GM19455 (cell line): Measurements from ENCODE around the gene TBC1D13.
A peak's percentile ranks its signal among the peaks of the same experiment; 100 is the strongest.
"Not testable (repeated sequence)": the region's sequence is repeated elsewhere in the genome, so short reads cannot be mapped to it uniquely, and the experiment has no call there.

Experiments used
- ATAC-seq: cut with Tn5 transposase; IDR thresholded peaks from one replicate; pipeline ENCODE4 v1.9.1; 2021; ENCODE audit not compliant: unreplicated experiment

The TBC1D13 gene

DNA sequence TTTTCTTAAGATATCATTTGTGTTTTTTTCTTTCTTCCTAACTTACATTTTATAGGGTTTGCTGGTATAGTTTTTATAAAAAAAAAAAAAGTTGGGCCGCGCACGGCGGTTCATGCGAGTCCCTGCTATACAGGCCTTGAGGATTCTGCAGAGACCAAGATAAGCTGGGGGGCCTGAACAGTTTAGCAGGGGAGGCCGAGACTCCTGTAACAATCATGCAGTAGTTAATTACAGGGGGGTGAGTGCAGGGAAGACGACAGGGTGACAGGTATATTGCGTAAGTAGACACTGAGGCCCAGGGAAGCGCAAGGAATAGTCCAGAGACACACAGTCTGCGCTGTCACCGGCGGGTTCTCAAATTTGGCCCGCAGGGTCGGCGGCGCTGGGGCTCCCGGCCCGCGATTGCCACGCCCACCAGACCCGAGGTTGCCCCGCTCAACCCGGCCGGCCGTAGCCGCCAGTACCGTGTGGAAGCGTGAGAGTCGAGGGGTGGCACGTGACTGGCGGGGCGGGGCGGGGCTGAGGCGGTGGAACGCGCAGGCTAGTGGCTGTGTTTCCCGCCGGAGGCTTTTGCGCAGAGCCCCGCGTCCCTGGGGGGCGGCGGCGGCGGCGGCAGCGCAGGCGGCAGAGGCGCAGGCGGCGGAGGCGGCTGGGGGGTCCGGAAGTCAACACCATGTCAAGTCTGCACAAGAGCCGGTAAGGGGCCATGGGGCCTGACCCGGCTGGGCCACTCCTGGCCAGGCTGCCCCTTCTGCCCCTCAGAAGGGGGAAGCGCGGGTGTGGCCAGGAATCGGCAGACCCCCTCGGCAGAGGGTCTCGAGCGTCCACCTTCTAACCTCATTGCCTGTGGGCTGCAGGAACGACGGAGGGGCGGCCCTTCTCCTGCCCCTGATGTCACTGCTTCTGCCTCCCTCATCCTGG, at the start of gene TBC1D13:
TBC1D13 (plus strand) TSS at position 573 of the 921 bp plus-strand sequence; CDS start at position 674, 101 bp downstream.
- ATAC-seq: peak; percentile 85

DNA sequence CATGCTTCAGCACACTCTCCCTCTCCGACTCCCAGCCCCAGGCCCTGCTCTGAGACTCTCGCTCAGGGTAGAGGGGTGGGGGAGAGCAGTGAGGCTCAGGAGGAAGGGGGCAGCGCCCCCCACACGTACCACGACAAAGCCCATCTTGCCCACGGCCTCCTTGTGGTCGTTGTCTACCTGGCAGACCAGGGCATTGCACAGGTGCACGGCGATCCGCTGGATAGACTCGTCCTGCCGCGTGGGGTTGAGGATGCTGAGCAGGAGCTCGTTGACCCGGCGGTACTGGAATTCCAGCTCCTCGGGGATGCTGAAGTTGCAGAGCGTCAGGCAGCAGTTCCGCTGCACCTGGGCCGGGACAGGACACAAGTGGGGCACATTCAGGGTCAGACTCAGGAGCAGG, 44.7 kb upstream of the TBC1D13 start:
- no peak for ATAC-seq

DNA sequence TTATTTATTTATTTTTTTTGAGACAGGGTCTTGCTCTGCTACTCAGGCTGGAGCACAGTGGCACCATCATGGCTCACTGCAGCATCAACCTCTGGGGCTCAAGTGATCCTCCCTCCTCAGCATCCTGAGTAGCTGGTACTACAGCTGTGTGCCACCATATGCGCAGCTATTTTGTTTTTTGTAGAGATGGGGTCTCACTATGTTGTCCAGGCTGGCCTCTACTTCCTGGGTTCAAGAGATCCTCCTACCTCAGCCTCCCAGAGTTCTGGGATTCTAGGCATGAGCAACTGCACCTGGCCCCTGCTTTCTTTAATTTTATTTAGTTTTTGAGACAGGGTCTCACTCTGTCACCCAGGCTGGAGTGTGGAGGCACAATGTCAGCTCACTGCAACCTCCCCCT, 43.6 kb upstream of the TBC1D13 start:
- no peak for ATAC-seq

DNA sequence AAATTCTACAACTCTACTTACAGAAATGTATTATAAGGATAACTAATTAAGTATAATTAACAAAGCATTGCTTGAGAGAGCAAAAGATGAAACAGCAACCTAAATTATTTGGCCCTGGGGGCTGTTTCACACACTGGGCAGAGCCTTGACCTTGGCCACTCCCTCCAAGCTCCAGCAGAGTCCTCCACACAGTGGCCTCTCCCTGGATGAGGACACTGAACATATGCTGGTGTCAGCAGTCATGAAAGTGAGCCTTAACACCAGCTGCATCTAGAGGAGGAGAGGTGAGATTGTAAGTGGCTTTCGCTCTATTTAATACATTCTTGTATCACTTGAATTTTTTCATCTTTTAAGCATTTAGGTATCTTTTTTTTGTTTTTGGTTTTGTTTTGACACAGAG, 39.8 kb upstream of the TBC1D13 start:
- no peak for ATAC-seq

- ATAC-seq: no peak
These were observed 36.0 kb upstream of the TBC1D13 start for GRCh38 chr9:128750926-128751595.

- no peak for ATAC-seq
These were observed 33.4 kb upstream of the TBC1D13 start for GRCh38 chr9:128753627-128754026.

DNA sequence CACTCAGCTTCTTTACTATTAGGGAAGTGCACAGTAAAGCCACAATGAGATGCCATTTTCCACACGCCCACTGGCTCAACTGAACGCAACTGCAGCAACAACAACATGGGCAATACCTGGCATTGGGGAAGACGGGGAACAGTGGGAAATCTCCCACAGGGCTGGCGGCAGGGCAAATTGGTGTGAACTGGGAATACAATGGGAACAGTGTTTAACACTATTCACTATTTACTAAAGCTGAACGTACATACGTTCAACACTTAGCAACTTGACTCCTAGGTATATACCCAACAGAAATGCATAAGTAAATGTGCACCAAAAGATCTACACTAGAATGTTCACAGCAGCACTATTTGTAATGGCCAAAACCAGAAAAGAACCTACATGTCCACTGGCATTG, 29.5 kb upstream of the TBC1D13 start:
- ATAC-seq: no peak

- no peak for ATAC-seq
These were observed 24.2 kb upstream of the TBC1D13 start for GRCh38 chr9:128762671-128763449.

GRCh38 chr9:128764361-128764760, 22.7 kb upstream of the TBC1D13 start:
- no peak for ATAC-seq

DNA sequence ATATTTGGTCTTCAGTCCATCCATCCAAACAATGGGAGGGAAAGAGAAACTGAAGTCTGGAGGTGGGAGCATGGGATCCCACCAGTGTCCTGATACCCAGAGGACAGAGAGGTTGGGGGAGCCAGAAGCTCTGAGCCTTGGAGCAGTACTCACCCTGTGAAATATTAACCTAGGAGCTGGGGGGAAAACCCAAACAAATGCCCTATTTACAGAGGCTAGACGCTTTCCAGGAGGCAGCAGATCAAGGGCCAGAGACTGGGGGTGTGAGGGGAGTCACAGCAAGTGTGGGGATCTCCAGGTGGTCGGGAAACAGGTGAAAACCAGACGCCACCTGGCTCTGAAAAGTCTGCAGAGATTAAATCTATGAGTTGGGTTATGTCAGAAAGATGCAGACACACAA, 21.6 kb upstream of the TBC1D13 start:
- no peak for ATAC-seq

- ATAC-seq: no peak
These were observed 18.4 kb upstream of the TBC1D13 start for GRCh38 chr9:128768606-128769005.

DNA sequence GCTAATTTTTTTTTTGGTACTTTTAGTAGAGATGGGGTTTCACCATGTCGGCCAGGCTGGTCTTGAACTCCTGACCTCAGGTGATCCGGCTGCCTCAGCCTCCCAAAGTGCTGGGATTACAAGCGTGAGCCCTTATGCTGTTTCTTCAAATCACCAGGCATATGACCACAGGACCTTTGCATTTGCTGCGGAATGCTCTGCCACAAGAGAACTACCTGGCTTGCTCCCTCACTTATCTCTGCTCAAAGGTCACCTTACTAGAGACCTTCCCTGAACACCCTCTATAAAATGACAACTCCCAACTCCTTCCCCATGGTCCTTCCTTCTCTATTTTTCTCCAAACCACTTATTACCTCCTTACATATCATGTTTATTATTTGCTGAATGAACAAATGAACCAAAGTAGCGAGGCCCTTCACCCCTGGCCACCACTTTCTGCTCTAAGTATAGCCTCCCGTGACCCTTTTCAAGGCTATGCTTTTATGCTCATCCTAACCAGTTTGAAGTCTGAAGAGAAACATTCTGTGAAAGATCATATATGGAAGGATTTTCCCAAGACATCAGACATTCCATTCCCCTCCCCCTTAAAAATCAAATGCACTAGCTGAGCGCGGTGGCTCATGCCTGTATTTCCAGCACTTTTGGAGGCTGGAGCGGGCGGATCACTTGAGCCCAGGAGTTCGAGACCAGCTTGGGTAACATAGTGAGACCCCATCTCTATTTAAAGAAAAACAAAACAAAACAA, 16.6 kb upstream of the TBC1D13 start:
- ATAC-seq: no peak

GRCh38 chr9:128771094-128771721, 15.8 kb upstream of the TBC1D13 start:
- ATAC-seq: peak; percentile 37

DNA sequence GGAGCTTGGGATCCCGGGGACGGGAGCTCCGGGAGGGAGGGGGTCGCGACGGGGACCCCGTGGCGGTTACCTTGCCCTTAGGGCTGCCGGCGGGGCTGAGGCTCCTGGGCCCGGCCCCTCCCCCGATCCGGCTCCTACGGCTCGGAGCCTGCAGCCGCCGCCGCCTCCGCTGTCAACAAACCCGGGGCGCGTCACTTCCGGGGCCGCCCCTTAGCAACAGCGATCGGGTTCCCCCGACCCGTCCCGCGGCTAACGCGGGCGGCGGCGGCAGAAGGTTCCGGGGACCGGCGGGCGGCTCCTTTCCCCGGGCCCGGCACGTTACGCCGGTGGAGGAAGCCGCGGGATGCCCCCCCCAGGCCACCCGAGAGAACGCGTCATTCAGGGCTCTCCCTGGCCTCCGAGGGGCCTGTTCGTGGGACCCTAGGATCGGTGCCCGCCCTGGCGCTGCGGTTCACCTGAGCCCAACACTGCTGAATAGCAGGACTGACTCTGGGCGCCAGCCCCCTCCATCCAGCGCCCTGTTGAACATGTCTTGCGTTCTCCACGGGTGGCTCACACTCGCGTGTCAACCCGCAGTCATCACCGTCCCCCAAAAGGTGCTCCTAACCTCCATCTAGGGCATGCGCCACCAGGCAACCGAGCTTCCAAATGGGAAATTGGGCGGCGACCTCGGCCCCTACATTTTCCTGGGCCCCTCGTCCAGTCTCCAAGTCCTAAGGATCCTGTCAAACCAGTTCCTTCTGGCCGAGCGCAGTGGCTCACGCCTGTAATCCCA, 15.1 kb upstream of the TBC1D13 start, which contains the start of gene ZER1:
ZER1 (minus strand) TSS at position 183 of the 775 bp plus-strand sequence. CDS start 16,362 bp downstream, outside the sequence.
- ATAC-seq: peak; percentile 93

GRCh38 chr9:128773049-128773448, 14.0 kb upstream of the TBC1D13 start:
- no peak for ATAC-seq

GRCh38 chr9:128774804-128775203, 12.2 kb upstream of the TBC1D13 start:
- no peak for ATAC-seq

DNA sequence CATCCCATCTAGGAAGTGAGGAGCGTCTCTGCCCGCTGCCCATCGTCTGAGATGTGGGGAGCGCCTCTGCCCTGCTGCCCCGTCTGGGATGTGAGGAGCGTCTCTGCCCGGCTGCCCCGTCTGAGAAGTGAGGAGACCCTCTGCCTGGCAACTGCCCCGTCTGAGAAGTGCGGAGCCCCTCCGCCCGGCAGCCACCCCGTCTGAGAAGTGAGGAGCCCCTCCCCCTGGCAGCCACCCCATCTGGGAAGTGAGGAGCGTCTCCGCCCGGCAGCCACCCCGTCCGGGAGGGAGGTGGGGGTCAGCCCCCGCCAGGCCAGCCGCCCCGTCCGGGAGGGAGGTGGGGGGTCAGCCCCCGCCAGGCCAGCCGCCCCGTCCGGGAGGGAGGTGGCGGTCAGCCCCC, 7.0 kb upstream of the TBC1D13 start:
- ATAC-seq: not testable (repeated sequence)

DNA sequence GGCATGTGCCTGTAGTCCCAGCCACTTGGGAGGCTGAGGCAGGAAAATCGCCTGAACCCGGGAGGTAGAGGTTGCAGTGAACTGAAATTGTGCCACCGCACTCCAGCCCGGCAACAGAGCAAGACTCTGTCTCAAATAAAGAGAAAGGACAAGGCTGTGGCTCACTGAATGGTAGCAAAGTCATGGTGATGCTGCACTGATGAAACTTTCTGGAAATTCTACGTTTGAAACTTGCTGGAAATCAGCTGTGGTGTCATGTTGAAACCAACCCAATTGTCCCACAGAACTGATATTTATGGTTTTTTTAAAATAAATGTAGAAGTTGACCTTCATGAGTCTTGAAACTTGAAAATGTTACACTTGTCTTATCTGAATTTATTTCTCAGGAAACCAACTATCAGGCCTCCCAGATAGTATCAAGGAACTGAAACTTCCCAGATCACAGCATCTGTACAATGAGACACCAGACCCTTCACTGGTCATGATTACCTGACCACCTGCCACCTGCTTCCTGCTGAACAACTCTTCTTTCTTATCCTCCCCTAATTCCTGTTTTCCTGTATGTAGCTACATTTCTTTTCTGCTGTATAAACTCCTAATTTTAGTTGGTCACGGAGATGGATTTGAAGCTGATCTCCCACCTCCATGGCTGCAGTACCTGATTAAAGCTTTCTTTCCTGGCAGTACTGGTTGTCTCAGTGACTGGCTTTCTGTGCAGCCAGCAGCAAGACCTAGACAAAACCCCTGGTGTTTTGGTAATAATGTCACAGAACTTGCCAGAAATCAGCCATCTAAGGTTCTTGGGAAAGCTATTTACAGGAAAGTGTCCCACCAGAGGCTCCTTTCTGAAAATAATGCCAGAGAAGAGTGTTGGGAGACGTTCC, 5.6 kb upstream of the TBC1D13 start:
- ATAC-seq: no peak
